Stomach (tissue), 9 donors: Measurements from ENCODE around the gene MAP3K12. TPM values are rescaled to one million over a fixed set of nuclear protein-coding genes. Genes with fewer than 3 reads are reported as not detected.

Source experiments
- DNase-seq, 2 donors: peaks; one replicate each; pipeline versions ENCODE4 v3.0.0 to v3.0.0-alpha.2; 2013 to 2019
- H3K27ac ChIP-seq, 5 donors: fragments of 200-600 bp in 4 of 5; sonication (generic) in 4 of 5; one replicate each; pipeline ENCODE4 v1.5.1; 2013 to 2019; ENCODE audit warnings: mild to moderate bottlenecking in 1 of 5, moderate library complexity in 1 of 5
- H3K27me3 ChIP-seq, 3 donors: fragments of 200-600 bp; sonication (generic); one replicate each; pipeline ENCODE4 v1.5.1; 2017 to 2019; ENCODE audit warnings: mixed run types in 1 of 3
- H3K36me3 ChIP-seq, 4 donors: fragments of 200-600 bp; sonication (generic); 1 replicate in 3 of 4; 2 replicates in 1 of 4; pipeline ENCODE4 v1.5.1; 2016 to 2019
- H3K4me1 ChIP-seq, 4 donors: fragments of 200-600 bp; sonication (generic); one replicate each; pipeline ENCODE4 v1.5.1; 2016 to 2019
- H3K4me3 ChIP-seq, 4 donors: fragments of 200-600 bp; sonication (generic) in 3 of 4; one replicate each; pipeline ENCODE4 v1.5.1; 2016 to 2019; ENCODE audit warnings: mild to moderate bottlenecking in 1 of 4
- H3K9me3 ChIP-seq, 4 donors: fragments of 200-600 bp; sonication (generic); one replicate each; pipeline ENCODE4 v1.5.1; 2016 to 2019
- CTCF ChIP-seq, 7 experiments: fragments of 450-650 bp in 4 of 7; fragments of 200-600 bp in 3 of 7; sonication (generic) in 3 of 7; IDR thresholded peaks; one replicate each; pipeline ENCODE4 v1.5.1; 2016 to 2019; ENCODE audit warnings: antibody characterized with exemption in 7 of 7, control low read depth in 2 of 7, mild to moderate bottlenecking in 1 of 7
- EP300 ChIP-seq: sonication (generic); formaldehyde crosslinking; IDR thresholded peaks from one replicate; pipeline ENCODE4 v1.6.1; 2017; ENCODE audit warnings: antibody characterized with exemption
- POLR2A ChIP-seq, 4 donors: fragments of 450-650 bp; IDR thresholded peaks; one replicate each; pipeline ENCODE4 v1.6.1; 2016; ENCODE audit warnings: antibody characterized with exemption in 4 of 4, control low read depth in 2 of 4, mild to moderate bottlenecking in 1 of 4, moderate library complexity in 1 of 4
- POLR2AphosphoS5 ChIP-seq, 3 donors: sonication (generic); formaldehyde crosslinking; IDR thresholded peaks; one replicate each; pipeline ENCODE4 v1.6.1; 2016; ENCODE audit warnings: antibody characterized with exemption in 3 of 3
- WGBS, 5 donors: extraction: QIAGEN DNeasy Blood & Tissue Kit in 3 of 5; methylation state at CpG; one replicate each; pipeline versions ENCODE4 v1.1.5 to v1.1.7; 2013 to 2018; 5-methylcytosine and 5-hydroxymethylcytosine counted together
- intact Hi-C: fragments of 100-400 bp; cut with DNase I; formaldehyde crosslinking; loops from one replicate; pipeline ENCODE4 v1.15.1; 2023; ENCODE audit warnings: low total_unique reads
- polyA plus RNA-seq, 3 donors: library from polyadenylated mRNA; stranded (reverse); fragments of 200-250 nt; gene quantifications; one replicate each; pipeline ENCODE4 v1.2.3, GENCODE V29; 2013
- total RNA-seq, 5 donors: library from RNA; depleted of rRNA; stranded (reverse); fragments of >200 nt; gene quantifications; one replicate each; pipeline versions ENCODE4 v1.1.0 to v1.2.3, GENCODE V29; 2014 to 2016
- donor health status: healthy with polysubstance abuse.
- donor health status: Bipolar disorder and iron deficiency.
- donor health status: healthy.

MAP3K12 gene
- total and polyA plus RNA-seq, 8 donors, result 5.4 to 279 (median 13.4) TPM

DNA sequence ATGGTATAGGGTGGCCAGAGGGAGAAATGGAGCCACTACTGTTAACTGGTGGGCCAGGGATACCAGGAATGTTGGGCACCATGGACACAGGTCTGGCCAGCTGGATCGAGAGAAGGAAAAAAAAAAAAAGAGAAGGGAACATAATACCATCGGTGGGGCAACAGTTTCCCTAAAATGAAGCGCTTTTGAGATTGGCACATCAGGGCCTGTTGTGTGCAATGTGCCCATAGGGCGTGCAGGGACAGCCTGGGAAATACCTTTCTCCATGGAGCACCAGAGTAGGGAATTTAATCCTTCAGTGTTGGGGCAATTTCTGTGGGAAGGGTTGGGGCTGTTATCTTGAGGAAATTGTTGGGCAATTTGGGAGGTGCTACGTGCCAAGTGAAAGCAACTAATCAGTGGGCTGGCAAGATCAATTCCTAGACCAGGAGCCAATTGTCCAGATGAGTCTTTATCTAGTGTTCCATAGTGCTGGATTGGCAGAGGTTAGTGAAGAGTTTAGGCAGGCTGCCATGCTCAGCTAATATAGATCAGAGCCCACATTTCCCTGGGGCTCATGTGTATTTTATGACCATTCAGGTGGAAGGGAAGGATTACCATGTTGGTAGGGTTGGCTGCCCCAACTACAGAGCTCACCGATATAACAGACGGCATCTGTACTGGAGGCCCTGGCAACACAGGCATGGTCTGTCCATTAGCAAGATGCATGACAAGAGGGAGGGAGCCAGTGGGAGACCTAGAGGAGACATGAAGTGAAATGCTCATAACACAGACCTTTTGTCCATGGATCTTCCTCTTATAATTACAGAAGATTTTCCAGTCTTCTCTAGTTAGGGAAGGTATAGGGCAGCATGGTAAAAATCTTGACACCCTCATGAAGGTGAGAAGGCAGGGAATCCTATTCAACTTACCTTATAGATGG is 33.5 kb upstream of the MAP3K12 start:
- peaks cover 76 to 100% (median 100%) of the 10 kb centered on the region in 4 donors for H3K36me3 ChIP-seq
- no peak for TF ChIP-seq EP300
- no peak for TF ChIP-seq POLR2A (IDR thresholded peaks at IDR 0.05)
- TF ChIP-seq CTCF (IDR thresholded peaks at IDR 0.05), result no peak
- TF ChIP-seq POLR2AphosphoS5 (IDR thresholded peaks at IDR 0.05), result no peak
- no peak overlapping the region for H3K27ac ChIP-seq

GRCh38 chr12:53532021-53532420 is 32.8 kb upstream of the MAP3K12 start:
- intact Hi-C loops, result no loop called here
- H3K36me3 ChIP-seq, result peaks cover 76 to 100% (median 100%) of the 10 kb centered on the region in 4 donors
- H3K4me1 ChIP-seq, result peaks cover 0 to 1% (median 0%) of the 10 kb centered on the region in 4 donors
- WGBS, 5 donors, result 58 to 77% (median 69%) methylated on average over 3 of the region's 3 CpGs
- no peak overlapping the region for H3K27ac ChIP-seq
- no peaks in the 10 kb centered on the region for H3K27me3 ChIP-seq
- no peak for DNase-seq
- TF ChIP-seq POLR2A (IDR thresholded peaks at IDR 0.05), result no peak
- TF ChIP-seq CTCF (IDR thresholded peaks at IDR 0.05), result no peak
- TF ChIP-seq POLR2AphosphoS5 (IDR thresholded peaks at IDR 0.05), result no peak
- no peak for TF ChIP-seq EP300
- H3K4me3 ChIP-seq, result no peak overlapping the region
- H3K9me3 ChIP-seq, result no peaks in the 10 kb centered on the region

More for the DNA sequence above, 33.5 kb upstream of the MAP3K12 start:
- no peak for DNase-seq
- WGBS, 5 donors, result 85 to 91% (median 89%) methylated on average over 7 of the region's 7 CpGs
- Histone ChIP-seq H3K4me1 (peaks cover 0 to 9% (median 4%) of the 10 kb centered on the region in 4 donors), H3K4me3 (no peak overlapping the region), H3K27me3 (no peaks in the 10 kb centered on the region), H3K9me3 (no peaks in the 10 kb centered on the region)
- intact Hi-C loops, result no loop called here

DNA sequence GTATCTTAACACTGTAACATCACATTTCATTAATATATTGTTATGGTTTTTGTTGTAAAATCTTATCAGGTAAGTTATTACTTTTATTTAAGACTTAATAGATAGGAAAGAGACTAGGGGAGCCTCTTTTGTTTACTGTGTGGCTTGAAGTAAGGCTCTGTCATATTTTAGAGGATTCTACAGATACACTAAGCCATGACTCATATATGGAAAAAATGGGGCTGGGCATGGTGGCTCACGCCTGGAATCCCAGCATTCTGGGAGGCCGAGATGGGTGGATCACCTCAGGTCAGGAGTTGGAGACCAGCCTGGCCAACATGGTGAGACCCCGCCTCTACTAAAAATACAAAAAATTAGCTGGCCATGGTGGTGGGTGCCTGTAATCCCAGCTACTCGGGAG is 31.7 kb upstream of the MAP3K12 start:
- no peak for TF ChIP-seq POLR2AphosphoS5 (IDR thresholded peaks at IDR 0.05)
- TF ChIP-seq EP300, result no peak
- TF ChIP-seq CTCF (IDR thresholded peaks at IDR 0.05), result no peak
- TF ChIP-seq POLR2A (IDR thresholded peaks at IDR 0.05), result no peak
- Histone ChIP-seq H3K27me3 (no peaks in the 10 kb centered on the region), H3K9me3 (no peaks in the 10 kb centered on the region), H3K4me3 (no peak overlapping the region), H3K36me3 (peaks cover 69 to 100% (median 100%) of the 10 kb centered on the region in 4 donors), H3K4me1 (no peaks in the 10 kb centered on the region), H3K27ac (no peak overlapping the region)
- DNase-seq, result no peak
- WGBS, 5 donors, result 88 to 95% (median 93%) methylated on average over 4 of the region's 4 CpGs
- intact Hi-C loops, result no loop called here

GRCh38 chr12:53530061-53530460 is 30.8 kb upstream of the MAP3K12 start:
- H3K4me1 ChIP-seq, result no peaks in the 10 kb centered on the region
- no peaks in the 10 kb centered on the region for H3K27me3 ChIP-seq
- H3K27ac ChIP-seq, result no peak overlapping the region
- 82 to 94% (median 92%) methylated on average over 2 of the region's 2 CpGs for WGBS, 5 donors
- no peaks in the 10 kb centered on the region for H3K9me3 ChIP-seq
- DNase-seq, result no peak
- H3K36me3 ChIP-seq, result peaks cover 69 to 100% (median 100%) of the 10 kb centered on the region in 4 donors
- no peak for TF ChIP-seq POLR2A (IDR thresholded peaks at IDR 0.05)
- TF ChIP-seq CTCF (IDR thresholded peaks at IDR 0.05), result no peak
- no peak for TF ChIP-seq EP300
- TF ChIP-seq POLR2AphosphoS5 (IDR thresholded peaks at IDR 0.05), result no peak
- H3K4me3 ChIP-seq, result no peak overlapping the region
- intact Hi-C loops, result no loop called here
